ENCODE data around the gene SLC7A8.

SLC7A8 gene

DNA sequence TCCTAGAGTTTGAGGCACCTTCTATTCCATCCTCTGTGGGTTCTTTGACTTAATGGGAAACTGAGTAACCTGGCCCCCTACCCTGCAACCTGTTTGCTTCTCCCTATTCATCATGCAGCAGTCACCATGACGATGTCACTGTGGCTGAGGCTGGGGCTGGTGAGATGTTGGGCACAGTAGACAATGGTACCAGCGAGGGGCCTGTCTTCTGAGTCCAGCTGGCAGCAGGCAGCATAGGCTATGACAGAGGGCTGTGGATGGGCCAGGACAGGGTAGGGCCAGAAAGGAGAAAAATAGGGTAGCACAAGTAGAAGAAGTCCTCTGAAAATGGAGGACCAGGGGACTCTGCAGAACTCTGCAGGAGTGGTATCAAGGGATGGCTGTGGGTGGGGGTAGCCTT, 80.7 kb downstream of the SLC7A8 start:
- TF ChIP-seq CEBPB (IDR thresholded peaks at IDR 0.05) (no peak), FOXM1 (IDR thresholded peaks at IDR 0.05; ENCODE audit: borderline replicate concordance, low read depth) (no peak), CREB1 (IDR thresholded peaks at IDR 0.05; ENCODE audit: low read depth) (no peak), EGR1 (IDR thresholded peaks at IDR 0.05) (no peak), NFIC (IDR thresholded peaks at IDR 0.05) (no peak), YY1 (IDR thresholded peaks at IDR 0.05; ENCODE audit: low read depth) (no peak), TCF12 (IDR thresholded peaks at IDR 0.05; ENCODE audit: low read depth) (no peak), RAD21 (IDR thresholded peaks at IDR 0.05; ENCODE audit: low read depth) (no peak), TAF1 (IDR thresholded peaks at IDR 0.05; ENCODE audit: low read depth) (no peak), EP300 (IDR thresholded peaks at IDR 0.05; ENCODE audit: borderline replicate concordance) (no peak), ZBTB7A (IDR thresholded peaks at IDR 0.05; ENCODE audit: low read depth) (no peak), TEAD4 (IDR thresholded peaks at IDR 0.05) (no peak)
- TF ChIP-seq, protein P1, sequence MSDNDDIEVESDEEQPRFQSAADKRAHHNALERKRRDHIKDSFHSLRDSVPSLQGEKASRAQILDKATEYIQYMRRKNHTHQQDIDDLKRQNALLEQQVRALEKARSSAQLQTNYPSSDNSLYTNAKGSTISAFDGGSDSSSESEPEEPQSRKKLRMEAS (IDR thresholded peaks at IDR 0.05) = no peak
- TF ChIP-seq, protein P2, sequence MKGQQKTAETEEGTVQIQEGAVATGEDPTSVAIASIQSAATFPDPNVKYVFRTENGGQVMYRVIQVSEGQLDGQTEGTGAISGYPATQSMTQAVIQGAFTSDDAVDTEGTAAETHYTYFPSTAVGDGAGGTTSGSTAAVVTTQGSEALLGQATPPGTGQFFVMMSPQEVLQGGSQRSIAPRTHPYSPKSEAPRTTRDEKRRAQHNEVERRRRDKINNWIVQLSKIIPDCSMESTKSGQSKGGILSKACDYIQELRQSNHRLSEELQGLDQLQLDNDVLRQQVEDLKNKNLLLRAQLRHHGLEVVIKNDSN (IDR thresholded peaks at IDR 0.05) = no peak
- TF ChIP-seq, protein P3, sequence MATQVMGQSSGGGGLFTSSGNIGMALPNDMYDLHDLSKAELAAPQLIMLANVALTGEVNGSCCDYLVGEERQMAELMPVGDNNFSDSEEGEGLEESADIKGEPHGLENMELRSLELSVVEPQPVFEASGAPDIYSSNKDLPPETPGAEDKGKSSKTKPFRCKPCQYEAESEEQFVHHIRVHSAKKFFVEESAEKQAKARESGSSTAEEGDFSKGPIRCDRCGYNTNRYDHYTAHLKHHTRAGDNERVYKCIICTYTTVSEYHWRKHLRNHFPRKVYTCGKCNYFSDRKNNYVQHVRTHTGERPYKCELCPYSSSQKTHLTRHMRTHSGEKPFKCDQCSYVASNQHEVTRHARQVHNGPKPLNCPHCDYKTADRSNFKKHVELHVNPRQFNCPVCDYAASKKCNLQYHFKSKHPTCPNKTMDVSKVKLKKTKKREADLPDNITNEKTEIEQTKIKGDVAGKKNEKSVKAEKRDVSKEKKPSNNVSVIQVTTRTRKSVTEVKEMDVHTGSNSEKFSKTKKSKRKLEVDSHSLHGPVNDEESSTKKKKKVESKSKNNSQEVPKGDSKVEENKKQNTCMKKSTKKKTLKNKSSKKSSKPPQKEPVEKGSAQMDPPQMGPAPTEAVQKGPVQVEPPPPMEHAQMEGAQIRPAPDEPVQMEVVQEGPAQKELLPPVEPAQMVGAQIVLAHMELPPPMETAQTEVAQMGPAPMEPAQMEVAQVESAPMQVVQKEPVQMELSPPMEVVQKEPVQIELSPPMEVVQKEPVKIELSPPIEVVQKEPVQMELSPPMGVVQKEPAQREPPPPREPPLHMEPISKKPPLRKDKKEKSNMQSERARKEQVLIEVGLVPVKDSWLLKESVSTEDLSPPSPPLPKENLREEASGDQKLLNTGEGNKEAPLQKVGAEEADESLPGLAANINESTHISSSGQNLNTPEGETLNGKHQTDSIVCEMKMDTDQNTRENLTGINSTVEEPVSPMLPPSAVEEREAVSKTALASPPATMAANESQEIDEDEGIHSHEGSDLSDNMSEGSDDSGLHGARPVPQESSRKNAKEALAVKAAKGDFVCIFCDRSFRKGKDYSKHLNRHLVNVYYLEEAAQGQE (IDR thresholded peaks at IDR 0.05; ENCODE audit: low read depth) = no peak

DNA sequence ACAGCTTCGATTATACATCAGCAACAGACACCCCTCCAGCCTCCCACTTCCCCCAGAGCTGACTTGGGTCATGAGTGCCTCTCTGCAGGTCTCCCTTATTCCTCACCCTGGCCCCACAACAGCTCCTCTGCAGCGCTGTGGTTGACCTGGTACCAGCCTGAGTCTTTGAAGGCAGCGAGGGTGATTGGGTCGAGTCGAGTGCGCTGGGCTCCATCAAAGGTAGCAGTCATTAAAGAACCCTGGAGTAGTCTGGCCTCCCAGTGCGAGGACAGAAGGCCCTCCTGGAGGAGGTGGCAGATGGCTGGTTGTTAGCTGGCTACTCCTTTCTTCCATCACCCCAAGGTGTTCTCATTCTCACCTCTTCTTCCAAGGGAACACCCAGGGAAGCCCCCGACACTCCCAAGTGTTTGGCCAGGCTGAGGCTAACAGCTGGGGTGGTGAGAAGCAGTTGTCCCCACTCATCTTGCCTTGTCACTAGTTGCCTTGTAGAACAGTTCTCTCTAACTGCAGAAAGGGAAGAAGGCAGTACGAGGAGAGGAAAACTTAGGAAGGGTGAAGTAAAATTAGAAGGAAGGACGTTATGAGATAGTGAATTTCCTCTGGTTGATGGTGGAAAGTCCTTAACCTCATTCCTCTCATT, 81.4 kb downstream of the SLC7A8 start:
- no peak for TF ChIP-seq ZBTB7A (IDR thresholded peaks at IDR 0.05; ENCODE audit: low read depth)
- TF ChIP-seq, protein P3 (IDR thresholded peaks at IDR 0.05; ENCODE audit: low read depth) = no peak
- no peak for TF ChIP-seq YY1 (IDR thresholded peaks at IDR 0.05; ENCODE audit: low read depth)
- no peak for TF ChIP-seq TEAD4 (IDR thresholded peaks at IDR 0.05)
- no peak for TF ChIP-seq TCF12 (IDR thresholded peaks at IDR 0.05; ENCODE audit: low read depth)
- TF ChIP-seq CEBPB (IDR thresholded peaks at IDR 0.05) = no peak
- no peak for TF ChIP-seq CREB1 (IDR thresholded peaks at IDR 0.05; ENCODE audit: low read depth)
- TF ChIP-seq, protein P2 (IDR thresholded peaks at IDR 0.05) = no peak
- TF ChIP-seq EP300 (IDR thresholded peaks at IDR 0.05; ENCODE audit: borderline replicate concordance) = no peak
- no peak for TF ChIP-seq NFIC (IDR thresholded peaks at IDR 0.05)
- no peak for TF ChIP-seq RAD21 (IDR thresholded peaks at IDR 0.05; ENCODE audit: low read depth)
- TF ChIP-seq FOXM1 (IDR thresholded peaks at IDR 0.05; ENCODE audit: borderline replicate concordance, low read depth) = no peak
- TF ChIP-seq TAF1 (IDR thresholded peaks at IDR 0.05; ENCODE audit: low read depth) = no peak
- TF ChIP-seq, protein P1 (IDR thresholded peaks at IDR 0.05) = no peak
- no peak for TF ChIP-seq EGR1 (IDR thresholded peaks at IDR 0.05)

DNA sequence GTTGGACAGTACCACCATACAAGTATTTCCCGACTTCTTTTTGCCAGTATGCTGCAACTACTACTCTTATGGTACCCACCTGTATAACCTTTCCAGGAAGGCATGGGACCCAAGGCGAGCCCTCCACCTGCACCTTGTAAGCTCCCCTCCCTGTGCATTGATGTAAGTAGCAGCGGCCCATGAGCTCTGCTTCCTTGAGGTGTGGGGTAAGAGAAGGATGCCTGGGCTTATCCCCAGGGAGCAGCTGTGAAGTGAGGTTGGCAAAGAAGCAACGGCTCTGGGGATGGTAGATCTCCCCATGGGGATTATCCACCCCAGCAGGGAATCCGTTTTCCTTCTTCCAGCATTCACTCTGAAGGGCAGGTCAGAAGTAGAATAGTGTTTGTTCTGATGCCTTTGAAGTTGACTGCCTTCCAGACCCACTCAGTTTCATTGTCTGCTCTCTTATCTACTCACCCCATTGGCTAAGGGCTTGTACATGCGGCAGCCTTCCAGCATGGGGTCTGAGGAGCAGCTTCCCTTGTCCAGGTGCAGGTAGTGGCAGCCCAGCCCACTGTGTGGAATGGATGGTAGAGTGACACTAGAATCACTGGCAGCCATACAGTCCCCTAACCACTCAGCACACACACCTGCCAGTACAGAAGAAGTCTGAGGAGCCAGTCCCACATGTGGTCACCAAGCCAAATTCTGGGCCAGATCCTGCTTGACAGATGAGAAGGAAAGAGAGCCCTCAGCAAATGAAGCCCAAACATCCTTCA, 82.1 kb downstream of the SLC7A8 start:
- TF ChIP-seq CEBPB (IDR thresholded peaks at IDR 0.05) (no peak), TCF12 (IDR thresholded peaks at IDR 0.05; ENCODE audit: low read depth) (no peak)
- TF ChIP-seq, protein P3 (IDR thresholded peaks at IDR 0.05; ENCODE audit: low read depth) = no peak

DNA sequence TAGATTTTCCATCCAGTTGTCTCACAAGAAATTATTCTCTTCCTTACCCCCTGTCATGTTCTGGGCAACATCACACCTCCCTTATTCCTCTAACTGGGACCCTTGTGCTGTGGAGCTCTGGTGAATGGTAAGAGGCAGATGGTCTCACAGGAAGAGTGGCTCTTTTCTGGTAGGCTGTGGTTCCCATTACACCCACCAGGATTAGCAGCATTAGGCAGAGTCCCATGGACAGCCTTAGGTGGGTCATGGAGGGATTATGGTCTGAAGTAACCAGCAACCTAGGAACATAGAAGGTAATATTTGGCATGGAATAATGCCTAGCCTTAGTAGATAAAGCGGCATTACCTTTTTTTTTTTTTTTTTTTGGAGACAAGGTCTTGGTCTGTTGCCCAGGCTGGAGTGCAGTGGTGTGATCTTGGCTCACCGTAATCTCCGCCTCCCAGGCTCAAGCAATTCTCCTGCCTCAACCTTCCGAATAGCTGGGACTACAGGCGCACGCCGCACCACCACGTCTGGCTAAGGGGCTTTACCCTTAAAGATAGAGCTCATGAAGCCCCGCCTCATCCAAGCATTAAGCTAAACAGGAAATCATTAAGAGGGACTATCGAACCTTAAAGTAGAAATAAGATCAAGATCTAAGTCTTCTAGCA, 84.1 kb downstream of the SLC7A8 start:
- TF ChIP-seq TCF12 (IDR thresholded peaks at IDR 0.05; ENCODE audit: low read depth) (no peak), CEBPB (IDR thresholded peaks at IDR 0.05) (no peak), ZBTB7A (IDR thresholded peaks at IDR 0.05; ENCODE audit: low read depth) (no peak), NFIC (IDR thresholded peaks at IDR 0.05) (no peak), TEAD4 (IDR thresholded peaks at IDR 0.05) (no peak)
- TF ChIP-seq, protein P2 (IDR thresholded peaks at IDR 0.05) = no peak
- TF ChIP-seq, protein P3 (IDR thresholded peaks at IDR 0.05; ENCODE audit: low read depth) = no peak

Data from Ishikawa (cell line).